PC-3 (cell line): ENCODE results near the gene SMIM28. TPM values are rescaled to one million over a fixed set of nuclear protein-coding genes. Genes with fewer than 3 reads are reported as not detected.

Experiments used
- ATAC-seq: fragments of 200-7000 bp; cut with Tn5 transposase; 2 replicates; pipeline ENCODE4 v1.9.1; 2020; ENCODE audit warnings: mild to moderate bottlenecking, moderate library complexity
- Bru-seq: library from RNA; stranded (reverse); fragments of 400-500 nt; gene quantifications from one replicate; lab custom pipeline; 2021; lab: Mats Ljungman, UMichigan
- BruChase-seq, 2 experiments: library from RNA; stranded (reverse); fragments of 400-500 nt; gene quantifications; one replicate each; lab custom pipeline; 2021; lab: Mats Ljungman, UMichigan
- BruUV-seq: library from RNA; stranded (reverse); fragments of 400-500 nt; replicated peaks from 2 replicates; lab custom pipeline; 2021; lab: Mats Ljungman, UMichigan
- CTCF ChIA-PET: fragments of 300-600 bp; sonication (Branson Sonifier 250); formaldehyde crosslinking; loops from one replicate; lab custom pipeline; 2022; ENCODE audit warnings: antibody characterized with exemption; lab: Charles Lee
- POLR2A ChIA-PET: fragments of 300-600 bp; sonication (Branson Sonifier 250); formaldehyde crosslinking; loops from one replicate; lab custom pipeline; 2022; ENCODE audit warnings: antibody characterized with exemption; ENCODE audit not compliant: unreplicated experiment; lab: Charles Lee
- DNase-seq: peaks from one replicate; pipeline ENCODE4 v3.0.0-alpha.2; 2015
- H2AFZ ChIP-seq: fragments of 300-600 bp; sonication (generic); 2 replicates; pipeline ENCODE4 v1.6.0; 2016; ENCODE audit warnings: antibody characterized with exemption, low read length
- H3F3A ChIP-seq: fragments of 300-600 bp; sonication (generic); one replicate; pipeline ENCODE4 v1.6.0; 2017; ENCODE audit warnings: antibody characterized with exemption, low read length, control low read depth, mild to moderate bottlenecking; ENCODE audit not compliant: unreplicated experiment
- H3K27ac ChIP-seq: fragments of 300-600 bp; sonication (generic); 2 replicates; pipeline ENCODE4 v1.5.1; 2016; ENCODE audit warnings: mild to moderate bottlenecking, low read length
- H3K27me3 ChIP-seq: fragments of 300-600 bp; sonication (generic); 2 replicates; pipeline ENCODE4 v1.6.1; 2016; ENCODE audit warnings: low read length, mixed read lengths
- H3K36me3 ChIP-seq: fragments of 300-600 bp; sonication (generic); 2 replicates; pipeline ENCODE4 v1.6.1; 2016; ENCODE audit warnings: low read depth, mixed run types, low read length, mixed read lengths
- H3K4me1 ChIP-seq: fragments of 300-600 bp; sonication (generic); 2 replicates; pipeline ENCODE4 v1.5.1; 2016; ENCODE audit warnings: low read length; ENCODE audit not compliant: insufficient read depth
- H3K4me2 ChIP-seq: fragments of 300-600 bp; sonication (generic); 2 replicates; pipeline ENCODE4 v1.6.0; 2016; ENCODE audit warnings: low read length
- H3K4me3 ChIP-seq: fragments of 300-600 bp; sonication (generic); 2 replicates; pipeline ENCODE4 v1.5.1; 2016; ENCODE audit warnings: mild to moderate bottlenecking, low read length, mixed read lengths
- H3K79me2 ChIP-seq: fragments of 300-600 bp; sonication (generic); 2 replicates; pipeline ENCODE4 v1.6.1; 2017; ENCODE audit warnings: low read length, mixed read lengths
- H3K9ac ChIP-seq: fragments of 300-600 bp; sonication (generic); 2 replicates; pipeline ENCODE4 v1.6.0; 2016; ENCODE audit warnings: mild to moderate bottlenecking, low read length
- H3K9me2 ChIP-seq: fragments of 300-600 bp; sonication (generic); replicated peaks from 2 replicates; pipeline ENCODE4 v1.6.1; 2016; ENCODE audit warnings: mixed run types, low read length, mixed read lengths
- H3K9me3 ChIP-seq: fragments of 300-600 bp; sonication (generic); 2 replicates; pipeline ENCODE4 v1.6.1; 2016; ENCODE audit warnings: low read length, mixed read lengths
- H4K20me1 ChIP-seq: fragments of 300-600 bp; sonication (generic); 2 replicates; pipeline ENCODE4 v1.6.1; 2016; ENCODE audit warnings: low read length, mixed read lengths
- CTCF ChIP-seq: fragments of 300-600 bp; sonication (generic); conservative IDR thresholded peaks from 2 replicates; pipeline ENCODE4 v1.5.1; 2017; ENCODE audit warnings: antibody characterized with exemption, low read depth, mild to moderate bottlenecking, low read length
- EZH2 ChIP-seq: fragments of 300-600 bp; sonication (generic); IDR thresholded peaks from one replicate; pipeline ENCODE4 v1.6.1; 2017; ENCODE audit warnings: antibody characterized with exemption, mild to moderate bottlenecking, low read length; ENCODE audit not compliant: unreplicated experiment
- EZH2phosphoT487 ChIP-seq: fragments of 300-600 bp; sonication (generic); IDR thresholded peaks from 2 replicates; pipeline ENCODE4 v1.6.1; 2018; ENCODE audit warnings: mild to moderate bottlenecking, antibody characterized with exemption, low read length, borderline replicate concordance
- intact Hi-C: fragments of 100-400 bp; cut with micrococcal nuclease; formaldehyde crosslinking; loops from 2 replicates; pipeline ENCODE4 v1.9.0; 2023
- long read RNA-seq: library from polyadenylated mRNA; unstranded; transcript quantifications from one replicate; pipeline ENCODE4 v2.0.0, GENCODE V29; 2021; ENCODE audit not compliant: unreplicated experiment
- total RNA-seq: library from RNA; depleted of rRNA; stranded (reverse); fragments of >200 nt; gene quantifications from 2 replicates; pipeline ENCODE4 v1.2.3, GENCODE V29; 2014; rRNA removed

The SMIM28 gene
- total RNA-seq (not detected in 2 replicates), Bru-seq, nascent RNA (not detected), BruChase-seq, experiment 1, labeled RNA remaining after a 6-hour chase (percentile 15 among the genes with signal in this experiment), BruChase-seq, experiment 2, labeled RNA remaining after a 2-hour chase (percentile 36 among the genes with signal in this experiment)
- long read RNA-seq = 0 reads

GRCh38 chr6:138377844-138378243, at the start of gene SMIM28:
SMIM28 (plus strand) TSS chr6:138377905; CDS start chr6:138378073, 168 bp downstream.
- TF ChIP-seq CTCF (no peak), EZH2 (no peak), EZH2phosphoT487 (no peak)
- intact Hi-C loops = no loop called here
- Histone ChIP-seq H3K4me1 (no peaks in the 10 kb centered on the region), H3K27ac (no peak within 1 kb of the TSS), H3F3A (no peaks in the 10 kb centered on the region), H3K79me2 (no peaks in the 10 kb centered on the region), H3K4me2 (no peak within 1 kb of the TSS), H3K9ac (no peak within 1 kb of the TSS), H3K4me3 (no peak within 1 kb of the TSS), H3K27me3 (no peaks in the 10 kb centered on the region), H3K9me2 (no peaks in the 10 kb centered on the region), H3K36me3 (no peaks in the 10 kb centered on the region), H3K9me3 (no peaks in the 10 kb centered on the region), H4K20me1 (no peaks in the 10 kb centered on the region), H2AFZ (no peak within 1 kb of the TSS)
- BruUV-seq = no TSS peak
- CTCF ChIA-PET = no interaction called here
- POLR2A ChIA-PET = interaction anchor here (0.6 kb wide), 1 partner anchor 9 kb away, joined by 5 read pairs; no protein-coding TSS in a partner anchor
- DNase-seq = no peak
- ATAC-seq = no peak

- ATAC-seq (no peak), DNase-seq (no peak)
- no peaks in the 10 kb centered on the region for H3F3A ChIP-seq
- no peaks in the 10 kb centered on the region for H3K79me2 ChIP-seq
- no peak overlapping the region for H3K4me3 ChIP-seq
- CTCF ChIA-PET = no interaction called here
- intact Hi-C loops = no loop called here
- no peak overlapping the region for H3K27ac ChIP-seq
- no peak overlapping the region for H3K9ac ChIP-seq
- POLR2A ChIA-PET = no interaction called here
- no peaks in the 10 kb centered on the region for H3K4me1 ChIP-seq
- H4K20me1 ChIP-seq = no peaks in the 10 kb centered on the region
- no TSS peak for BruUV-seq
- no peaks in the 10 kb centered on the region; the same call in 1 of the 2 replicates for H3K36me3 ChIP-seq
- no peaks in the 10 kb centered on the region for H3K9me2 ChIP-seq
- H3K9me3 ChIP-seq = no peaks in the 10 kb centered on the region
- no peaks in the 10 kb centered on the region for H3K27me3 ChIP-seq
- no peak overlapping the region for H2AFZ ChIP-seq
- no peak for TF ChIP-seq EZH2
- TF ChIP-seq CTCF = no peak
- TF ChIP-seq EZH2phosphoT487 = no peak
- no peak overlapping the region for H3K4me2 ChIP-seq
These were observed 49.5 kb upstream of the SMIM28 start for GRCh38 chr6:138328210-138328609.

GRCh38 chr6:138330763-138331162, 46.9 kb upstream of the SMIM28 start:
- Histone ChIP-seq H3K79me2 (no peaks in the 10 kb centered on the region), H3K27ac (no peak overlapping the region), H3K27me3 (no peaks in the 10 kb centered on the region), H3K9me3 (no peaks in the 10 kb centered on the region), H2AFZ (no peak overlapping the region), H4K20me1 (no peaks in the 10 kb centered on the region), H3K9me2 (no peaks in the 10 kb centered on the region), H3K9ac (no peak overlapping the region), H3K4me2 (no peak overlapping the region), H3K36me3 (no peaks in the 10 kb centered on the region), H3F3A (no peaks in the 10 kb centered on the region), H3K4me1 (no peaks in the 10 kb centered on the region), H3K4me3 (no peak overlapping the region)
- ATAC-seq = no peak
- DNase-seq = no peak
- intact Hi-C loops = no loop called here
- BruUV-seq = no TSS peak
- CTCF ChIA-PET = no interaction called here
- TF ChIP-seq EZH2 = no peak
- no peak for TF ChIP-seq CTCF
- TF ChIP-seq EZH2phosphoT487 = no peak
- POLR2A ChIA-PET = no interaction called here
